IMR-90 (cell line): Measurements from ENCODE around the gene ABHD12. TPM values are rescaled to one million over a fixed set of nuclear protein-coding genes. Genes with fewer than 3 reads are reported as not detected.

Experiments
- ATAC-seq: fragments of 200-7000 bp; cut with Tn5 transposase; 2 replicates; pipeline ENCODE4 v1.9.1; 2020; ENCODE audit warnings: low read depth, mild to moderate bottlenecking, moderate library complexity
- BruUV-seq: library from RNA; stranded (reverse); fragments of 400-500 nt; replicated peaks from 2 replicates; lab custom pipeline; 2021; lab: Mats Ljungman, UMichigan
- CTCF ChIA-PET: fragments of 300-600 bp; formaldehyde crosslinking; extraction: SDS; loops from one replicate; lab custom pipeline; 2021; ENCODE audit warnings: antibody characterized with exemption; lab: Yijun Ruan, JAX
- POLR2A ChIA-PET: fragments of 300-600 bp; sonication (Branson Sonifier 250); formaldehyde crosslinking; loops from one replicate; lab custom pipeline; 2022; ENCODE audit warnings: antibody characterized with exemption; ENCODE audit not compliant: unreplicated experiment; lab: Charles Lee
- DNase-seq: peaks from one replicate; pipeline ENCODE4 v3.0.0; 2013
- H2AFZ ChIP-seq: replicated peaks from 2 replicates; pipeline ENCODE3; 2013; ENCODE audit warnings: low read length, mild to moderate bottlenecking; ENCODE audit not compliant: poor library complexity
- H2AK5ac ChIP-seq: 2 replicates; pipeline ENCODE4 v1.6.1; 2013; ENCODE audit warnings: low read depth, low read length, inconsistent platforms
- H2AK9ac ChIP-seq: replicated peaks from 2 replicates; pipeline ENCODE3; 2013; ENCODE audit warnings: mild to moderate bottlenecking, low read depth, low read length, moderate library complexity; ENCODE audit not compliant: poor library complexity
- H2BK120ac ChIP-seq: 2 replicates; pipeline ENCODE4 v1.6.1; 2013; ENCODE audit warnings: low read depth, low read length, inconsistent platforms
- H2BK15ac ChIP-seq: 3 replicates; pipeline ENCODE4 v1.6.1; 2013; ENCODE audit warnings: low read depth, low read length, inconsistent platforms
- H2BK20ac ChIP-seq: 2 replicates; pipeline ENCODE4 v1.6.1; 2013; ENCODE audit warnings: low read depth, mild to moderate bottlenecking, inconsistent platforms, low read length, moderate library complexity
- H2BK5ac ChIP-seq: 2 replicates; pipeline ENCODE4 v1.6.1; 2013; ENCODE audit warnings: mild to moderate bottlenecking, low read depth, low read length, inconsistent platforms; ENCODE audit not compliant: poor library complexity, severe bottlenecking
- H3K14ac ChIP-seq: replicated peaks from 2 replicates; pipeline ENCODE4 v1.6.1; 2013; ENCODE audit warnings: low read depth, low read length, inconsistent platforms
- H3K18ac ChIP-seq: 2 replicates; pipeline ENCODE4 v1.6.1; 2013; ENCODE audit warnings: low read depth, low read length, control low read depth
- H3K23ac ChIP-seq: 2 replicates; pipeline ENCODE4 v1.6.1; 2013; ENCODE audit warnings: low read depth, low read length, inconsistent platforms
- H3K27ac ChIP-seq: 2 replicates; pipeline ENCODE4 v1.5.1; 2013; ENCODE audit warnings: mild to moderate bottlenecking, control low read depth, low read length; ENCODE audit not compliant: insufficient read depth
- H3K27me3 ChIP-seq: 2 replicates; pipeline ENCODE4 v1.6.1; 2013; ENCODE audit warnings: low read length; ENCODE audit not compliant: control insufficient read depth, insufficient read depth
- H3K36me3 ChIP-seq: 2 replicates; pipeline ENCODE4 v1.6.1; 2013; ENCODE audit warnings: low read length, mixed read lengths; ENCODE audit not compliant: control insufficient read depth, insufficient read depth
- H3K4ac ChIP-seq: 2 replicates; pipeline ENCODE4 v1.6.1; 2013; ENCODE audit warnings: low read depth, low read length, inconsistent platforms
- H3K4me1 ChIP-seq: 2 replicates; pipeline ENCODE4 v1.6.1; 2013; ENCODE audit warnings: low read length, mixed read lengths; ENCODE audit not compliant: control insufficient read depth, insufficient read depth
- H3K4me2 ChIP-seq: 2 replicates; pipeline ENCODE4 v1.6.1; 2013; ENCODE audit warnings: low read depth, mild to moderate bottlenecking, control low read depth, low read length, moderate library complexity
- H3K4me3 ChIP-seq: 2 replicates; pipeline ENCODE4 v1.5.1; 2013; ENCODE audit warnings: low read depth, mild to moderate bottlenecking, control low read depth, low read length, moderate library complexity; ENCODE audit not compliant: insufficient read depth
- H3K56ac ChIP-seq: 2 replicates; pipeline ENCODE4 v1.6.1; 2013; ENCODE audit warnings: low read length, inconsistent platforms; ENCODE audit not compliant: insufficient read depth; ENCODE audit errors: extremely low read depth
- H3K79me1 ChIP-seq, 2 experiments: 2 replicates each; pipeline ENCODE4 v1.6.1; 2013; ENCODE audit warnings: low read length in 2 of 2, inconsistent platforms in 1 of 2, low read depth in 1 of 2
- H3K9ac ChIP-seq: 2 replicates; pipeline ENCODE4 v1.6.1; 2013; ENCODE audit warnings: low read depth, low read length, control low read depth
- H3K9me1 ChIP-seq: 2 replicates; pipeline ENCODE4 v1.6.1; 2013; ENCODE audit warnings: low read length, inconsistent platforms; ENCODE audit not compliant: insufficient read depth
- H3K9me3 ChIP-seq: 2 replicates; pipeline ENCODE4 v1.6.1; 2013; ENCODE audit warnings: low read length; ENCODE audit not compliant: control insufficient read depth, insufficient read depth
- H4K20me1 ChIP-seq: 2 replicates; pipeline ENCODE4 v1.6.1; 2013; ENCODE audit warnings: low read length, inconsistent platforms; ENCODE audit not compliant: insufficient read depth
- H4K5ac ChIP-seq: 2 replicates; pipeline ENCODE4 v1.6.1; 2013; ENCODE audit warnings: mild to moderate bottlenecking, low read depth, low read length, control low read depth
- H4K8ac ChIP-seq, 2 experiments: 2 replicates each; pipeline ENCODE4 v1.6.1; 2013; ENCODE audit warnings: low read depth in 2 of 2, low read length in 2 of 2, control low read depth in 1 of 2, inconsistent platforms in 1 of 2
- H4K91ac ChIP-seq: 2 replicates; pipeline ENCODE4 v1.6.1; 2013; ENCODE audit warnings: low read depth, low read length, inconsistent platforms; ENCODE audit not compliant: insufficient read depth
- BHLHE40 ChIP-seq: fragments of 150-350 bp; IDR thresholded peaks from 2 replicates; pipeline ENCODE4 v1.6.1; 2016; ENCODE audit warnings: mild to moderate bottlenecking, low read depth, low read length
- CEBPB ChIP-seq: IDR thresholded peaks from 2 replicates; pipeline ENCODE4 v1.6.1; 2012; ENCODE audit warnings: low read depth, low read length, improper control_type of control experiment
- CHD1 ChIP-seq: IDR thresholded peaks from 2 replicates; pipeline ENCODE4 v1.6.1; 2012; ENCODE audit warnings: low read depth, low read length, improper control_type of control experiment
- FOS ChIP-seq: fragments of 150-350 bp; IDR thresholded peaks from 2 replicates; pipeline ENCODE4 v1.6.1; 2016; ENCODE audit warnings: low read depth, low read length
- MAFK ChIP-seq: IDR thresholded peaks from 2 replicates; pipeline ENCODE4 v1.6.1; 2012; ENCODE audit warnings: low read depth, low read length, improper control_type of control experiment
- MAZ ChIP-seq: IDR thresholded peaks from 2 replicates; pipeline ENCODE4 v1.6.1; 2012; ENCODE audit warnings: low read depth, mild to moderate bottlenecking, low read length, improper control_type of control experiment, moderate library complexity, borderline replicate concordance
- MXI1 ChIP-seq: IDR thresholded peaks from 2 replicates; pipeline ENCODE4 v1.6.1; 2012; ENCODE audit warnings: low read depth, mild to moderate bottlenecking, low read length, moderate library complexity, borderline replicate concordance
- NFE2L2 ChIP-seq: fragments of 150-350 bp; IDR thresholded peaks from 2 replicates; pipeline ENCODE4 v1.6.1; 2016; ENCODE audit warnings: low read depth, mild to moderate bottlenecking, low read length
- POLR2A ChIP-seq: IDR thresholded peaks from 2 replicates; pipeline ENCODE4 v1.6.1; 2012; ENCODE audit warnings: mild to moderate bottlenecking, low read depth, low read length
- RAD21 ChIP-seq: IDR thresholded peaks from 2 replicates; pipeline ENCODE4 v1.6.1; 2012; ENCODE audit warnings: low read length, improper control_type of control experiment
- RCOR1 ChIP-seq: IDR thresholded peaks from 2 replicates; pipeline ENCODE4 v1.6.1; 2012; ENCODE audit warnings: mild to moderate bottlenecking, low read length, improper control_type of control experiment; ENCODE audit not compliant: insufficient replicate concordance
- RFX5 ChIP-seq: IDR thresholded peaks from 2 replicates; pipeline ENCODE4 v1.8.0; 2012; ENCODE audit warnings: low read depth, mild to moderate bottlenecking, low read length, moderate library complexity
- SMC3 ChIP-seq: fragments of 150-350 bp; IDR thresholded peaks from 2 replicates; pipeline ENCODE4 v1.6.1; 2016; ENCODE audit warnings: low read depth, mild to moderate bottlenecking, antibody characterized with exemption, low read length, moderate library complexity
- WGBS, 2 experiments: methylation state at CpG; one replicate each; pipeline versions ENCODE4 v1.1.5 to v1.1.7; 2013; ENCODE audit warnings: missing lambda C conversion rate in 2 of 2; ENCODE audit not compliant: insufficient read length in 1 of 2; ENCODE audit errors: extremely low coverage in 2 of 2; 5-methylcytosine and 5-hydroxymethylcytosine counted together
- dilution Hi-C: fragments of 300-500 bp; cut with HindIII; formaldehyde crosslinking; loops from one replicate; pipeline ENCODE4 v1.14.3; 2018; ENCODE audit warnings: low sequenced_read_pairs; ENCODE audit not compliant: unreplicated experiment
- in situ Hi-C: fragments of 300-500 bp; cut with MboI; formaldehyde crosslinking; loops from 3 replicates; pipeline ENCODE4 v1.14.3; 2019; ENCODE audit warnings: low sequenced_read_pairs, inconsistent platforms, mixed read lengths
- intact Hi-C: fragments of 100-400 bp; cut with micrococcal nuclease; formaldehyde crosslinking; loops from 2 replicates; pipeline ENCODE4 v1.10.0; 2022
- polyA plus RNA-seq, 3 experiments: library from polyadenylated mRNA; depleted of rRNA; stranded (reverse); fragments of >200 nt; gene quantifications; 2 replicates each; pipeline ENCODE4 v1.2.3, GENCODE V29; 2012; ENCODE audit warnings: low replicate concordance in 1 of 3
- total RNA-seq: library from RNA; depleted of rRNA; stranded (reverse); fragments of >200 nt; gene quantifications from 2 replicates; pipeline ENCODE4 v1.2.3, GENCODE V29; 2012
- TF ChIP-seq, protein P1 (sequence below): fragments of 150-350 bp; IDR thresholded peaks from 2 replicates; pipeline ENCODE4 v1.6.1; 2016; ENCODE audit warnings: low read depth, mild to moderate bottlenecking, low read length, moderate library complexity, borderline replicate concordance
- TF ChIP-seq, protein P2 (sequence below): conservative IDR thresholded peaks from 2 replicates; pipeline ENCODE4 v1.5.1; 2012; ENCODE audit warnings: mild to moderate bottlenecking, low read depth, low read length, improper control_type of control experiment
- TF ChIP-seq, protein P3 (sequence below): fragments of 150-350 bp; IDR thresholded peaks from 2 replicates; pipeline ENCODE4 v1.6.1; 2017; ENCODE audit warnings: mild to moderate bottlenecking, antibody characterized with exemption, low read length, low read depth

The ABHD12 gene
- total and polyA plus RNA-seq, 2 of the 4 experiments (the other 2 are of a cell fraction), result 80.7 to 108 TPM

DNA sequence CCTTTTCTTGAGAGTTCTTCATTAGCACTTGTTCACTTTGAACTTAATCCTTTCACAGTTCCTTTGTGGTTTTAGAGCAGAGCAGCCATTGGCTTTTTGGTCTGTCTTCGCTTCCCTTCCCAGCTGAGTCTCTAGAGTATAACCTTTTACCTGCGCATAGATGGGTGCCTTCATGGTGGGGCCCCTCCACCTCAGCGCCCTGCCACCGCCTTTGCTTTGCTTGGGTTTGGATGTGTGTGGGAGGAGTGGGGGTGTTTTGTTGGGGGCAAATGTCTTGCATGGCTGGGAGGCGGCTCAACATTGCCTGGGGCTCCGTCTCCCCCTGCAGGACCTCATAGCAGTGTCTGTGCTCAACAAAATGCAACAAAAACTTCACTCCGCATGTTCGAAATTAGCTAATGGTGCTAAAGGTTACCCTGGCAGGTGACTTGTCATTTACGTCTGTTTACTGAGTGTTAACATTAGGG is 130.8 kb downstream of the ABHD12 start:
- peaks cover 24% of the 10 kb centered on the region for H3K36me3 ChIP-seq
- no peak overlapping the region for H3K4ac ChIP-seq
- H3K4me3 ChIP-seq, result no peak overlapping the region
- CTCF ChIA-PET, result no interaction called here
- no peak overlapping the region for H2BK120ac ChIP-seq
- intact Hi-C loops, result no loop called here
- H4K20me1 ChIP-seq, result peaks cover 49% of the 10 kb centered on the region
- no peaks in the 10 kb centered on the region for H3K27me3 ChIP-seq
- WGBS, 2 experiments, result no CpG with 5 or more reads among the region's 9 CpGs
- BruUV-seq, result no TSS peak
- no peak overlapping the region for H4K5ac ChIP-seq
- DNase-seq (no peak), ATAC-seq (no peak)
- no peak overlapping the region for H3K27ac ChIP-seq
- no peak overlapping the region for H3K14ac ChIP-seq
- peaks cover 22% of the 10 kb centered on the region; the same call in 1 of the 2 replicates for H3K9me1 ChIP-seq
- POLR2A ChIA-PET, result no interaction called here
- peaks cover 28 to 55% of the 10 kb centered on the region in 2 experiments for H3K79me1 ChIP-seq
- dilution Hi-C loops, result no loop called here
- H3K4me2 ChIP-seq, result no peak overlapping the region
- H3K9me3 ChIP-seq, result no peaks in the 10 kb centered on the region
- H3K9ac ChIP-seq, result no peak overlapping the region
- no peak overlapping the region for H3K18ac ChIP-seq
- no peak overlapping the region for H2AFZ ChIP-seq
- H2AK9ac ChIP-seq, result no peak overlapping the region
- H3K56ac ChIP-seq, result no peak overlapping the region
- H4K91ac ChIP-seq, result no peak overlapping the region
- TF ChIP-seq CEBPB (no peak), FOS (no peak), NFE2L2 (no peak), POLR2A (no peak), SMC3 (no peak), BHLHE40 (no peak), MAFK (no peak), MAZ (no peak), RCOR1 (no peak), RAD21 (no peak), MXI1 (no peak), RFX5 (no peak), CHD1 (no peak)
- TF ChIP-seq, protein P1, sequence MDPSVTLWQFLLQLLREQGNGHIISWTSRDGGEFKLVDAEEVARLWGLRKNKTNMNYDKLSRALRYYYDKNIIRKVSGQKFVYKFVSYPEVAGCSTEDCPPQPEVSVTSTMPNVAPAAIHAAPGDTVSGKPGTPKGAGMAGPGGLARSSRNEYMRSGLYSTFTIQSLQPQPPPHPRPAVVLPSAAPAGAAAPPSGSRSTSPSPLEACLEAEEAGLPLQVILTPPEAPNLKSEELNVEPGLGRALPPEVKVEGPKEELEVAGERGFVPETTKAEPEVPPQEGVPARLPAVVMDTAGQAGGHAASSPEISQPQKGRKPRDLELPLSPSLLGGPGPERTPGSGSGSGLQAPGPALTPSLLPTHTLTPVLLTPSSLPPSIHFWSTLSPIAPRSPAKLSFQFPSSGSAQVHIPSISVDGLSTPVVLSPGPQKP, result no peak
- TF ChIP-seq, protein P2, sequence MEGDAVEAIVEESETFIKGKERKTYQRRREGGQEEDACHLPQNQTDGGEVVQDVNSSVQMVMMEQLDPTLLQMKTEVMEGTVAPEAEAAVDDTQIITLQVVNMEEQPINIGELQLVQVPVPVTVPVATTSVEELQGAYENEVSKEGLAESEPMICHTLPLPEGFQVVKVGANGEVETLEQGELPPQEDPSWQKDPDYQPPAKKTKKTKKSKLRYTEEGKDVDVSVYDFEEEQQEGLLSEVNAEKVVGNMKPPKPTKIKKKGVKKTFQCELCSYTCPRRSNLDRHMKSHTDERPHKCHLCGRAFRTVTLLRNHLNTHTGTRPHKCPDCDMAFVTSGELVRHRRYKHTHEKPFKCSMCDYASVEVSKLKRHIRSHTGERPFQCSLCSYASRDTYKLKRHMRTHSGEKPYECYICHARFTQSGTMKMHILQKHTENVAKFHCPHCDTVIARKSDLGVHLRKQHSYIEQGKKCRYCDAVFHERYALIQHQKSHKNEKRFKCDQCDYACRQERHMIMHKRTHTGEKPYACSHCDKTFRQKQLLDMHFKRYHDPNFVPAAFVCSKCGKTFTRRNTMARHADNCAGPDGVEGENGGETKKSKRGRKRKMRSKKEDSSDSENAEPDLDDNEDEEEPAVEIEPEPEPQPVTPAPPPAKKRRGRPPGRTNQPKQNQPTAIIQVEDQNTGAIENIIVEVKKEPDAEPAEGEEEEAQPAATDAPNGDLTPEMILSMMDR, result no peak
- TF ChIP-seq, protein P3, sequence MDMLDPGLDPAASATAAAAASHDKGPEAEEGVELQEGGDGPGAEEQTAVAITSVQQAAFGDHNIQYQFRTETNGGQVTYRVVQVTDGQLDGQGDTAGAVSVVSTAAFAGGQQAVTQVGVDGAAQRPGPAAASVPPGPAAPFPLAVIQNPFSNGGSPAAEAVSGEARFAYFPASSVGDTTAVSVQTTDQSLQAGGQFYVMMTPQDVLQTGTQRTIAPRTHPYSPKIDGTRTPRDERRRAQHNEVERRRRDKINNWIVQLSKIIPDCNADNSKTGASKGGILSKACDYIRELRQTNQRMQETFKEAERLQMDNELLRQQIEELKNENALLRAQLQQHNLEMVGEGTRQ, result no peak
- no peak overlapping the region for H4K8ac ChIP-seq
- H3K4me1 ChIP-seq, result peaks cover 5% of the 10 kb centered on the region
- no peak overlapping the region for H2AK5ac ChIP-seq
- H3K23ac ChIP-seq, result no peak overlapping the region
- H2BK20ac ChIP-seq, result no peak overlapping the region
- in situ Hi-C loops, result loop anchor here (10.0 to 25.0 kb wide), 6 partner anchors 45 to 1623 kb away; partner anchors contain the start of genes APMAP, CST3 and ENTPD6
- no peak overlapping the region for H2BK5ac ChIP-seq
- no peak overlapping the region for H2BK15ac ChIP-seq
